ENCODE results near the gene ZHX3.

ZHX3 gene

GRCh38 chr20:41191562-41192500 lies 125.7 kb downstream of the ZHX3 start:
- no peak overlapping the region for H3K4me3 ChIP-seq (ENCODE audit: low read length)
- TF ChIP-seq CTCF (conservative IDR thresholded peaks at IDR 0.05; ENCODE audit: low read depth, low read length) = no peak
- no peak for DNase-seq (ENCODE audit: low read depth)

GRCh38 chr20:41187668-41188067 lies 129.9 kb downstream of the ZHX3 start:
- TF ChIP-seq CTCF (conservative IDR thresholded peaks at IDR 0.05; ENCODE audit: low read depth, low read length) = no peak
- no peak for DNase-seq (ENCODE audit: low read depth)
- no peak overlapping the region for H3K4me3 ChIP-seq (ENCODE audit: low read length)

- TF ChIP-seq CTCF (conservative IDR thresholded peaks at IDR 0.05; ENCODE audit: low read depth, low read length) = no peak
- no peak overlapping the region for H3K4me3 ChIP-seq (ENCODE audit: low read length)
- DNase-seq (ENCODE audit: low read depth) = no peak
Observed at GRCh38 chr20:41185013-41185757, 132.3 kb downstream of the ZHX3 start.

GRCh38 chr20:41183831-41184230 lies 133.7 kb downstream of the ZHX3 start:
- TF ChIP-seq CTCF (conservative IDR thresholded peaks at IDR 0.05; ENCODE audit: low read depth, low read length) = no peak
- H3K4me3 ChIP-seq (ENCODE audit: low read length) = no peak overlapping the region
- DNase-seq (ENCODE audit: low read depth) = no peak

- no peak overlapping the region for H3K4me3 ChIP-seq (ENCODE audit: low read length)
- no peak for TF ChIP-seq CTCF (conservative IDR thresholded peaks at IDR 0.05; ENCODE audit: low read depth, low read length)
- no peak for DNase-seq (ENCODE audit: low read depth)
Observed at GRCh38 chr20:41183391-41183790, 134.1 kb downstream of the ZHX3 start.

GRCh38 chr20:41182296-41183212 lies 135.0 kb downstream of the ZHX3 start:
- H3K4me3 ChIP-seq (ENCODE audit: low read length) = no peak overlapping the region
- DNase-seq (ENCODE audit: low read depth) = no peak
- TF ChIP-seq CTCF (conservative IDR thresholded peaks at IDR 0.05; ENCODE audit: low read depth, low read length) = no peak

Measured in retinal pigment epithelial cell (primary cell).